CD14-positive monocyte (primary cell): ENCODE data around the gene TRPV3. TPM values are rescaled to one million over a fixed set of nuclear protein-coding genes. Genes with fewer than 3 reads are reported as not detected.

Source experiments
- DNase-seq, 3 donors: peaks; one replicate each; pipeline ENCODE4 v3.0.0-alpha.2; 2011 to 2022
- H2AFZ ChIP-seq: 2 replicates; pipeline ENCODE4 v1.6.0; 2012; ENCODE audit warnings: mild to moderate bottlenecking, low read depth, low read length, inconsistent platforms; ENCODE audit not compliant: insufficient read depth, poor library complexity, severe bottlenecking
- H3K27ac ChIP-seq, 2 donors: 1 replicate in 1 of 2; 2 replicates in 1 of 2; pipeline ENCODE4 v1.5.1; 2012 to 2013; ENCODE audit warnings: low read length in 2 of 2, control low read depth in 1 of 2, inconsistent platforms in 1 of 2, low read depth in 1 of 2, mild to moderate bottlenecking in 1 of 2
- H3K27me3 ChIP-seq, 2 donors: one replicate each; pipeline versions ENCODE4 v1.6.0 to v1.6.1; 2011 to 2013; ENCODE audit warnings: low read length in 2 of 2; ENCODE audit not compliant: control insufficient read depth in 2 of 2, insufficient read depth in 2 of 2
- H3K36me3 ChIP-seq, 2 donors: replicated peaks in 1 of 2; 1 replicate in 1 of 2; 2 replicates in 1 of 2; pipeline versions ENCODE4 v1.5.1 to v1.6.1; 2012 to 2013; ENCODE audit warnings: low read length in 2 of 2, control low read depth in 1 of 2, inconsistent platforms in 1 of 2, mild to moderate bottlenecking in 1 of 2; ENCODE audit not compliant: insufficient read depth in 2 of 2, control insufficient read depth in 1 of 2
- H3K4me1 ChIP-seq, 2 donors: 1 replicate in 1 of 2; 2 replicates in 1 of 2; pipeline versions ENCODE4 v1.5.1 to v1.6.1; 2012 to 2013; ENCODE audit warnings: low read length in 2 of 2, control low read depth in 1 of 2, inconsistent platforms in 1 of 2, mild to moderate bottlenecking in 1 of 2, moderate library complexity in 1 of 2; ENCODE audit not compliant: insufficient read depth in 2 of 2, control insufficient read depth in 1 of 2
- H3K4me2 ChIP-seq: replicated peaks from 2 replicates; pipeline ENCODE3; 2012; ENCODE audit warnings: low read length, moderate library complexity, mild to moderate bottlenecking; ENCODE audit not compliant: poor library complexity, severe bottlenecking; ENCODE audit errors: extremely low read depth
- H3K4me3 ChIP-seq, 3 experiments: fragments of 200-600 bp in 1 of 3; sonication (generic) in 1 of 3; replicated peaks in 1 of 3; 1 replicate in 2 of 3; 2 replicates in 1 of 3; pipeline ENCODE4 v1.5.1; 2011 to 2013; ENCODE audit warnings: low read length in 3 of 3, mild to moderate bottlenecking in 3 of 3, control low read depth in 2 of 3, low read depth in 2 of 3, inconsistent platforms in 1 of 3, moderate library complexity in 1 of 3
- H3K79me2 ChIP-seq: 2 replicates; pipeline ENCODE4 v1.6.0; 2012; ENCODE audit warnings: mild to moderate bottlenecking, control low read depth, inconsistent platforms, low read length, moderate library complexity; ENCODE audit not compliant: insufficient read depth
- H3K9ac ChIP-seq: 2 replicates; pipeline ENCODE4 v1.6.0; 2017; ENCODE audit warnings: low read length, mild to moderate bottlenecking; ENCODE audit not compliant: insufficient read depth, poor library complexity, severe bottlenecking
- H3K9me3 ChIP-seq, 2 donors: replicated peaks in 1 of 2; 1 replicate in 1 of 2; 2 replicates in 1 of 2; pipeline versions ENCODE4 v1.5.1 to v1.6.1; 2012 to 2013; ENCODE audit warnings: low read length in 2 of 2, control low read depth in 1 of 2; ENCODE audit not compliant: control insufficient read depth in 1 of 2, insufficient read depth in 1 of 2
- H4K20me1 ChIP-seq: 2 replicates; pipeline ENCODE4 v1.6.0; 2012; ENCODE audit warnings: mild to moderate bottlenecking, low read length, control low read depth, moderate library complexity; ENCODE audit not compliant: insufficient read depth
- H3K27ac Mint-ChIP-seq, 7 donors: one replicate each; pipeline ENCODE4 v1.8.0; 2020; ENCODE audit warnings: mild to moderate bottlenecking in 7 of 7, mixed read lengths in 7 of 7, moderate library complexity in 6 of 7, inconsistent platforms in 2 of 7
- H3K27me3 Mint-ChIP-seq, 3 donors: one replicate each; pipeline ENCODE4 v1.8.0; 2021 to 2022; ENCODE audit warnings: low read depth in 3 of 3, mild to moderate bottlenecking in 3 of 3, mixed read lengths in 3 of 3, moderate library complexity in 3 of 3, inconsistent platforms in 1 of 3
- H3K36me3 Mint-ChIP-seq, 2 donors: one replicate each; pipeline ENCODE4 v1.8.0; 2020; ENCODE audit warnings: mixed read lengths in 2 of 2, inconsistent platforms in 1 of 2, mild to moderate bottlenecking in 1 of 2
- H3K4me1 Mint-ChIP-seq: one replicate; pipeline ENCODE4 v1.8.0; 2020; ENCODE audit warnings: mild to moderate bottlenecking, mixed read lengths
- H3K4me3 Mint-ChIP-seq, 2 donors: one replicate each; pipeline ENCODE4 v1.8.0; 2020; ENCODE audit warnings: mild to moderate bottlenecking in 2 of 2, mixed read lengths in 2 of 2, moderate library complexity in 1 of 2
- H3K9me3 Mint-ChIP-seq, 7 donors: one replicate each; pipeline ENCODE4 v1.8.0; 2020 to 2022; ENCODE audit warnings: mixed read lengths in 7 of 7, mild to moderate bottlenecking in 6 of 7, moderate library complexity in 6 of 7, inconsistent platforms in 2 of 7
- CTCF ChIP-seq: fragments of 200-600 bp; IDR thresholded peaks from one replicate; pipeline ENCODE4 v1.8.0; 2022; ENCODE audit warnings: antibody characterized with exemption, mild to moderate bottlenecking
- WGBS: methylation state at CpG from one replicate; pipeline ENCODE4 v1.1.5; 2013; ENCODE audit warnings: missing lambda C conversion rate; ENCODE audit not compliant: insufficient coverage; 5-methylcytosine and 5-hydroxymethylcytosine counted together
- intact Hi-C, 2 donors: fragments of 100-400 bp; cut with micrococcal nuclease; formaldehyde crosslinking; loops; one replicate each; pipeline versions ENCODE4 v1.15.0 to v1.15.1; 2023
- polyA plus RNA-seq, 3 donors: library from polyadenylated mRNA; depleted of rRNA in 1 of 3; unstranded in 2 of 3; stranded (reverse) in 1 of 3; fragments of 300-500 nt in 2 of 3; fragments of >200 nt in 1 of 3; fragmentation: Illumina TruSeq in 2 of 3; gene quantifications; 1 replicate in 2 of 3; 2 replicates in 1 of 3; pipeline ENCODE4 v1.2.3, GENCODE V29; 2012 to 2021

Gene TRPV3
- polyA plus RNA-seq, 3 donors: 0.01 TPM; not detected in 2

DNA sequence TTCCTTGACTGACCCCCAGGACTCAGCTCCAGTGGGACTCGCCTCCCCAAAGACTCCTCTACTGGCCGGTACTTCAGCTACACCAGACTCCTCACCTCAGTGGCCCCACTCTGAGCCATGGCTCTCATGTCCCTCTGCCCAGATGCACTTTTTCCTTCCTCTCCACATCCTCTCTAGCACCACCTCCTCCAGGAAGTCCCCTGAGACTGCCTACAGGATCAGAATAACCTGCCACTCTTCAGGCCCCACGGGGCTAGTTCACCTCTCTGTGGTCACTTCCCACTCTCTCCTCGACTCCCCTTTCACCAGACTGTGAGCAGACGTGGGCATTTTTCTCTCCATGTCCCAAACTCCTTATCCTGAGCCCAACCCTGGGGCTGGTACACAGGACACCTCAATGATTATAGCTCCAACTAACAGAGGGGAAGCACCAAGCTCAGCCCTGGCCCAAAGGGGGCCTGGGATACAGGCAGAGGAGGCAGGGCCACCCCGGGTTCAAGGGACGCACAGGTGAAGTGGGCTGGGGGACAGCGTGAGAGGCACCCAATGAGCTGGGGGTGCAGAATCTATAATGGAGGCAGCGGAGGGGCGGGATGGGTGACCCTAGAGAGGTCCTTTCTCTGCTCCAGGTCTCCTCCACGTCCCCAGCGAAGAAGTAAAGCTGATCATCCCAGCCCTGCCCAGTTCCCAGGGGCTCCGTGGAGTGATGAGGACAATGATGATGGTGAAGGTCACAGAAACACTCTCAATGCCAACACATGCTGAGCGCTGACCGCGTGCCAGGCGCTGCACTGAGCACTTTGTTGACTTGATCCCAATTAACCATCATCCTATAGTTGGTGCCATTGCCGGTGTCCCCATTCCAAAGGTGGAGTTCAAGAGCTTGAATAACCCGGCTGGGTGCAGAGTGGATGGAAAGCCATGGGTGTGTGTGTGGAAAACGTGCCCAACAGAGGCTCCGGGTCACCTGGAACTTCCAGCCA lies 3.9 kb downstream of the TRPV3 start:
- 87% methylated on average over 10 of the region's 21 CpGs for WGBS
- Histone ChIP-seq H3K4me3 (no peak overlapping the region), H3K4me2 (no peak overlapping the region), H3K4me1 (no peaks in the 10 kb centered on the region), H3K9me3 (no peaks in the 10 kb centered on the region), H2AFZ (no peak overlapping the region), H4K20me1 (no peaks in the 10 kb centered on the region), H3K79me2 (no peaks in the 10 kb centered on the region), H3K27ac (no peak overlapping the region), H3K36me3 (no peaks in the 10 kb centered on the region), H3K9ac (no peak overlapping the region), H3K27me3 (no peaks in the 10 kb centered on the region)
- peaks cover 3 to 4% (median 4%) of the 10 kb centered on the region in 3 donors for H3K27me3 Mint-ChIP-seq
- no peak for TF ChIP-seq CTCF
- peaks cover 0 to 3% (median 0%) of the 10 kb centered on the region in 7 donors for H3K9me3 Mint-ChIP-seq
- no peak overlapping the region for H3K27ac Mint-ChIP-seq
- no peak for DNase-seq
- intact Hi-C loops: no loop called here
- no peaks in the 10 kb centered on the region for H3K36me3 Mint-ChIP-seq
- H3K4me3 Mint-ChIP-seq: no peak overlapping the region
- no peaks in the 10 kb centered on the region for H3K4me1 Mint-ChIP-seq

DNA sequence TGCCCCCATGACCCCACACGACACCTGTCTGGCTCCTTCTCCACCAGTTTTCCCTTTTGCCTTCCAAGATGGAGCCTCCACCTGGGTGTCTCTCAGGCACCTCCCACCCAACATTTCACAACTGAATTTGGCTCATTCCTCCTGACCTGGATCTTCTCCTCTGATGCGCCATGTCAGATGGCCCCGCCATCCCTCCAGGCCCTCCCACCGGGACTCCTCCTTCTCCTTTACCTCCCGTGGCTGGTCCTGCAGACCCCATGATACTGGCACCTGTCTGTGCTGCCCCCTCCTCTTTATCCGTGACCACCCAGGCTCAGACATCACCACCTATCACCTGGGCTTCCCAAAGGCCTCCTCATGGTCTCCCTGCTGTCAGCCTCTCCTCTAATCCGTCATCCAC lies 4.7 kb downstream of the TRPV3 start:
- intact Hi-C loops: no loop called here

More for the DNA sequence above, 4.7 kb downstream of the TRPV3 start:
- Mint-ChIP-seq H3K9me3 (peaks cover 0 to 3% (median 0%) of the 10 kb centered on the region in 7 donors), H3K36me3 (no peaks in the 10 kb centered on the region), H3K27ac (no peak overlapping the region), H3K4me3 (no peak overlapping the region), H3K27me3 (peaks cover 4 to 6% (median 4%) of the 10 kb centered on the region in 3 donors), H3K4me1 (no peaks in the 10 kb centered on the region)
- no peak overlapping the region for H3K27ac ChIP-seq
- no peaks in the 10 kb centered on the region for H3K79me2 ChIP-seq
- no peaks in the 10 kb centered on the region for H3K36me3 ChIP-seq
- no peak overlapping the region for H3K9ac ChIP-seq
- H3K9me3 ChIP-seq: no peaks in the 10 kb centered on the region
- no peaks in the 10 kb centered on the region for H3K27me3 ChIP-seq
- H3K4me1 ChIP-seq: no peaks in the 10 kb centered on the region
- H2AFZ ChIP-seq: no peak overlapping the region
- no peak overlapping the region for H3K4me3 ChIP-seq
- DNase-seq: no peak
- WGBS: 93% methylated on average over 7 of the region's 7 CpGs
- H3K4me2 ChIP-seq: no peak overlapping the region
- no peaks in the 10 kb centered on the region for H4K20me1 ChIP-seq
- TF ChIP-seq CTCF: no peak
